Urinary bladder (tissue), 4 donors: ENCODE data around the gene CHST8. TPM values are rescaled to one million over a fixed set of nuclear protein-coding genes. Genes with fewer than 3 reads are reported as not detected.

Experiments
- DNase-seq: peaks from one replicate; pipeline ENCODE4 v3.0.0-alpha.2; 2015; ENCODE audit errors: extremely low spot score
- H3K27ac ChIP-seq: one replicate; pipeline ENCODE4 v1.5.1; 2013; ENCODE audit warnings: low read depth, mild to moderate bottlenecking, moderate library complexity
- H3K36me3 ChIP-seq: one replicate; pipeline ENCODE4 v1.6.1; 2013; ENCODE audit warnings: mild to moderate bottlenecking, moderate library complexity; ENCODE audit not compliant: insufficient read depth
- H3K4me1 ChIP-seq: one replicate; pipeline ENCODE4 v1.6.1; 2013; ENCODE audit warnings: mild to moderate bottlenecking, moderate library complexity; ENCODE audit not compliant: insufficient read depth
- H3K4me3 ChIP-seq: one replicate; pipeline ENCODE4 v1.5.1; 2013; ENCODE audit warnings: low read depth, low read length
- WGBS: extraction: QIAGEN DNeasy Blood & Tissue Kit; methylation state at CpG from one replicate; pipeline ENCODE4 v1.1.7; 2013; 5-methylcytosine and 5-hydroxymethylcytosine counted together
- polyA plus RNA-seq: library from polyadenylated mRNA; stranded (reverse); fragments of 200-250 nt; gene quantifications from one replicate; pipeline ENCODE4 v1.2.3, GENCODE V29; 2013
- total RNA-seq: library from RNA; depleted of rRNA; stranded (reverse); fragments of >200 nt; gene quantifications from one replicate; pipeline ENCODE4 v1.2.3, GENCODE V29; 2014
- donor health status: healthy with polysubstance abuse.
- donor health status: healthy.

CHST8 gene
- total and polyA plus RNA-seq, 2 donors: 0.69 to 0.73 TPM

DNA sequence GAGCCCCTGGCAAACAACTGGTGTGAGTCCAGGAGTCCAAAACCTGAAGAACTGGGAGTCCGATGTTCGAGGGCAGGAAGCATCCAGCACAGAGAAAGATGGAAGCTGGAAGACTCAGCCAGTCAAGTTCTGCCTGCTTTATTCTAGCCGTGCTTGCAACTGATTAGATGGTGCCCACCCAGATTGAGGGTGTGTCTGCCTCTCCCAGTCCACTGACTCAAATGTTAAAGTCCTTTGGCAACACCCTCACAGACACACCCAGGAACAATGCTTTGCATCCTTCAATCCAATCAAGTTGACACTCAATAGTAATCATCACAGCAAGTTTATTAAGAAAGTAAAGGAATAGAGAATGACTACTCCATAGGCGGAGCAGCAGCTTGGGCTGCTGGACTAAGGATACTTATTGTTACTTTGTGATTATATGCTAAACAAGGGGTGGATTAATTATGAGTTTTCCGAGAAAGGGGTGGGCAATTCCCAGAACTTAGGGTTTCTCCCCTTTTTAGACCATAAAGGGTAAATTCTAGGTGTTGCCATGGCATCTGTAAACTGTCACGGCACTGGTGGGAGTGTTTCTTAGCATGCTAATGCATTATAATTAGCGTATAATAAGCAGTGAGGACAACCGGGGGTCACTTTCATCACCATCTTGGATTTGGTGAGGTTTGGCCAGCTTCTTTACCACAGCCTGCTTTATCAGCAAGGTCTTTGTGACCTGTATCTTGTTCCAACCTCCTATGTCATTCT, 109.3 kb downstream of the CHST8 start:
- 82% methylated on average over 8 of the region's 8 CpGs for WGBS
- no peak for DNase-seq
- no peak overlapping the region for H3K4me3 ChIP-seq

GRCh38 chr19:33731881-33732280, 110.1 kb downstream of the CHST8 start:
- Histone ChIP-seq H3K4me3 (no peak overlapping the region), H3K36me3 (no peaks in the 10 kb centered on the region), H3K4me1 (no peaks in the 10 kb centered on the region), H3K27ac (no peak overlapping the region)
- 59% methylated on average over 7 of the region's 7 CpGs for WGBS
- no peak for DNase-seq

More for the DNA sequence above, 109.3 kb downstream of the CHST8 start:
- Histone ChIP-seq H3K36me3 (no peaks in the 10 kb centered on the region), H3K4me1 (no peaks in the 10 kb centered on the region), H3K27ac (no peak overlapping the region)

GRCh38 chr19:33734913-33735312, 113.2 kb downstream of the CHST8 start:
- Histone ChIP-seq H3K27ac (no peak overlapping the region), H3K4me1 (no peaks in the 10 kb centered on the region), H3K36me3 (no peaks in the 10 kb centered on the region), H3K4me3 (no peak overlapping the region)
- no peak for DNase-seq
- 27% methylated on average over 3 of the region's 3 CpGs for WGBS

DNA sequence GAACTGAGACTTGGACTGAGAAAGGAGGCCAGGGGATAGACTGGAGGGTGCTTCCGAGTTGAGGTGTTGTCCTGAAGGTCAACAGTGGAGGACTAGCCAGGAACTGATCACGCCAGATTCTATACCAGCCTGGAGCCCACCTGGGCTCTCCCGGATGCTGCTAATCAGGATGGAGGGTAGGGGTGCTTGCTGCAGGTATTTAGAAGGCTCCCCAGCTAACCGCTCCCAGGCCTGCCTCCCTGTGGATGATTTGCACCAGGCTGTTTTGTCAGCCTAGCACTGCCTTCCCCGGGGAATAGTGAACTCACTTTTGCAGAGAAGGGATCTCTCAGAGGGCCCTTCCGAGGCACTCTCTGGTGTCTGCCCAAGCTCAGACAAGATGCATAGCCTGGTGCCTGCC, 114.4 kb downstream of the CHST8 start:
- Histone ChIP-seq H3K27ac (no peak overlapping the region), H3K4me3 (no peak overlapping the region), H3K36me3 (no peaks in the 10 kb centered on the region), H3K4me1 (no peaks in the 10 kb centered on the region)
- no peak for DNase-seq
- 57% methylated on average over 6 of the region's 6 CpGs for WGBS

DNA sequence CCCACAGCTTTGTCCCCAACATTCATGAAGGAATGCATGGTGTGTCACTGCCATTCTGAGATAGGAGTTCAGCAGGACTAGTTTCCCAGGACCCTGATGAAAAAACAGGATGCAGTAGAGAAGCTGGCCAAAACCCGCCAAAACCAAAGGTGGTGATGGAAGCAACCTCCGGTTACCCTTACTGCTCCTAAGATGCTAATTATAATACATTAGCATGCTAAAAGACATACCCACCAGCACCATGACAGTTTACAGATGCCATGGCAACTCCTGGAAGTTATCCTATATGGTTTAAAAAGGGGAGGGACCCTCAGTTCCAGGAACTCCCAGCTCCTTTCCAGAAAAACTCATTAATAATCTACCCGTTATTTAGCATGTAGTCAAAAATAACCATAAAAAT, 115.0 kb downstream of the CHST8 start:
- Histone ChIP-seq H3K4me1 (no peaks in the 10 kb centered on the region), H3K4me3 (no peak overlapping the region), H3K27ac (no peak overlapping the region), H3K36me3 (no peaks in the 10 kb centered on the region)
- 45% methylated on average over 3 of the region's 3 CpGs for WGBS
- no peak for DNase-seq

DNA sequence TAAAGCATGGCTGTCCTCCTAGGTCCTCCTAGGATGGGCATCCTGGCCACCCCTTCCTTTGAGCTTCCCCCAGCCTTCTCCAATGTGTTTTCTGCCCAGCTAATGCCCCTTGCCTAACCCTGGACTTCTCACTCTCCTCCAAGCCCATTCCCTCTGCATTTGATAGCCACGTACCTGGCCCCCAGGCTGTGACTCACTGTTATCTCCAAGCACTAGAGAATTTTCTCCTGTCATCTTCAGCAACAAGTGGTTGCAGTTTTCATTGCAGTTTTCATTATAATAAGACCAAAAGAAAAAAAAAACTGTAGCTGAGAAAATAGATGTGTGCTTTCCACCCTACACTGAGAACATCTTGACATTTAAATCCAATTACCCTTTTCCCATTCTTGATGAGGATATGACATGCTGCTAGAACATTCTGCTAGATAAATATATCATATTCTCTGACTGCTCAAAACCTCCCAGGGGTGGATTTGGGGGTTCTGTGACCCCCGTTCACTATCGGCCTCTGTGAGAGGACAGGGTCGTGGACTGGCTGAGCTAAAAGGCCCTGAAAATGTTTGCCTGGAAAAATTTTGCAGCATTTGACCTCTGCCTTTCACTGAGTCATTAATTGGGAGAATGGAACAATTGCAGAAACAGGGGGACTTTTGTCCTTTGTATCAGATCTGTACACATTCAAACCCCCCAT, 116.1 kb downstream of the CHST8 start:
- DNase-seq: no peak
- 64% methylated on average over 4 of the region's 4 CpGs for WGBS
- Histone ChIP-seq H3K4me3 (no peak overlapping the region), H3K4me1 (no peaks in the 10 kb centered on the region), H3K36me3 (no peaks in the 10 kb centered on the region), H3K27ac (no peak overlapping the region)

DNA sequence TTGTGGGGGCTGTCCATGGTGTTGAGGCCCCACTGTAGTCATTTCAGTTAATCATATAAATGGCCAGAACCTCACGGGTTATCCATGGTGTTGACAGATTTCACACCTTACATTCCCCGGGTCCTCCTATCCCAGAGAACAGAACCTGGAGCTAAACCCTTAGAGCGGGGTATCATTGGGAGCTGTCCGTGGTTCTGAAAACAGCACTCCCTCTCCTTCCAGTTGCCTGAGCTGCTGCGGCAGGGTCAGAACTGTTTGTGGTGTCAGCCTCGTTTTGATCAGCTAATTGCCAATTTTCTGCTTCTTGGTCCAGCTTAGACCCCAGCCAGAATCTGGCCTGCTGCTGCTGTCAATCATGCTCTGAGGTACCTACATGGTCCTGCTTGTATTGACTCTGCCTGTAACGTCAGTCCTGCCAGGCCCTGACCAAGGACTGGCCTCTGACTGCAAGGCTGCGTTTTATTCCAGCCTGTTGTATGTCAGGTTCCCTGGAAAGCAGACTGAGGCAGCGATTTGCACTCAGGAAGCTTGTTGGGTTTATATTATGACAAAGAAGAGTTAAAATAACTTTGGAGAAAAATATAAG, 119.2 kb downstream of the CHST8 start:
- DNase-seq: no peak
- WGBS: 20% methylated on average over 9 of the region's 9 CpGs
- no peaks in the 10 kb centered on the region for H3K4me1 ChIP-seq
- no peak overlapping the region for H3K27ac ChIP-seq
- H3K36me3 ChIP-seq: no peaks in the 10 kb centered on the region
- H3K4me3 ChIP-seq: no peak overlapping the region

GRCh38 chr19:33745297-33745696, 123.5 kb downstream of the CHST8 start:
- H3K27ac ChIP-seq: no peak overlapping the region
- H3K4me3 ChIP-seq: no peak overlapping the region
- no peaks in the 10 kb centered on the region for H3K4me1 ChIP-seq
- no peak for DNase-seq
- 65% methylated on average over 6 of the region's 6 CpGs for WGBS
- no peaks in the 10 kb centered on the region for H3K36me3 ChIP-seq

GRCh38 chr19:33746159-33746558, 124.4 kb downstream of the CHST8 start:
- Histone ChIP-seq H3K36me3 (no peaks in the 10 kb centered on the region), H3K4me1 (no peaks in the 10 kb centered on the region), H3K27ac (no peak overlapping the region), H3K4me3 (no peak overlapping the region)
- 79% methylated on average over 8 of the region's 8 CpGs for WGBS
- DNase-seq: no peak

DNA sequence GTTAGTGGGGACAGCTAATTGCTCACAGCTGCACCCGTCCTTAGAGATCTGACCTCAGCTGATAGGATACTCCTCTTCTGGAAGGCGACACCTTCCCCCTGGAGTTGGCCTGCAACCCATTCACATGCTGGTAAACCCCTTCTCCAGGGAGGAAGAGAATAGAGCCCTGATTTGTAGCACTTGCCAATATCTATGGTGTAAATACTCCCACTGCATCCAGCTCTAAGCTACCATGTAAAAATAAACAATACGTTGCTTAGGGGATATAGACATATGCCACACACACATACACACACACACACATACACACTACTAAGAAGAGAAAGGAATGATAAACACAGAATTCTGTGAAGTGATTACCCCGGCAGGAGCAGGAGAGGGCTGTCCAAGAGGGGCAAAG, 125.5 kb downstream of the CHST8 start:
- no peak for DNase-seq
- Histone ChIP-seq H3K4me3 (no peak overlapping the region), H3K4me1 (no peaks in the 10 kb centered on the region), H3K36me3 (no peaks in the 10 kb centered on the region), H3K27ac (no peak overlapping the region)
- 45% methylated on average over 4 of the region's 4 CpGs for WGBS

GRCh38 chr19:33748231-33748630, 126.5 kb downstream of the CHST8 start:
- Histone ChIP-seq H3K36me3 (no peaks in the 10 kb centered on the region), H3K4me1 (no peaks in the 10 kb centered on the region), H3K4me3 (no peak overlapping the region), H3K27ac (no peak overlapping the region)
- no peak for DNase-seq
- WGBS: 92% methylated on average over 8 of the region's 8 CpGs

DNA sequence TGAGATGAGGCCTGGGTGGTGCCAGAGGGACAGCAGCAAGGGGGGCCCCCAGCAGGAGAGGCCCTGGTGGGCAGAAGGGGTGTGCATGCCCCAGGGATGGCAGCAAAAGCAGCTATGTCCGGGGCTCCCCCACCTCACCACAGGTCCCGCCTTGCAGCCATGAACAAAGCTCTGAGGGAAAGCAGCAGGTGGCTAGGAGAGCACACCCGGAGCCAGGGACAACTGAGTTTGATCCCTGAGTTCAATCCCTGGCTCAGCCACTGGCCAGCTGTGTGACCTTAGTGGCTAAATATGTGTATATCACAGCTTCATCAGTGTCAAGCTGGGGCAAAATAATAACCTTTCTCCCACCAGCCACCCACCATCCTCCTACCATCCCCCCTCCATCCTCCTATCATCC, 127.3 kb downstream of the CHST8 start:
- no peaks in the 10 kb centered on the region for H3K36me3 ChIP-seq
- 75% methylated on average over 3 of the region's 3 CpGs for WGBS
- H3K27ac ChIP-seq: no peak overlapping the region
- no peak for DNase-seq
- no peaks in the 10 kb centered on the region for H3K4me1 ChIP-seq
- no peak overlapping the region for H3K4me3 ChIP-seq

GRCh38 chr19:33749619-33750175, 127.9 kb downstream of the CHST8 start:
- no peaks in the 10 kb centered on the region for H3K4me1 ChIP-seq
- WGBS: 87% methylated on average over 12 of the region's 12 CpGs
- H3K27ac ChIP-seq: no peak overlapping the region
- no peak overlapping the region for H3K4me3 ChIP-seq
- no peak for DNase-seq
- H3K36me3 ChIP-seq: no peaks in the 10 kb centered on the region
